Upper lobe of left lung (tissue), 4 donors: ENCODE results near the gene ITPR1.

ENCODE experiments used
- CTCF ChIP-seq, 6 experiments: fragments of 450-650 bp in 4 of 6; fragments of 200-600 bp in 2 of 6; sonication (generic) in 2 of 6; IDR thresholded peaks; one replicate each; pipeline ENCODE4 v1.5.1; 2016 to 2019; ENCODE audit warnings: antibody characterized with exemption in 6 of 6
- POLR2A ChIP-seq, 4 donors: fragments of 450-650 bp; IDR thresholded peaks; one replicate each; pipeline ENCODE4 v1.5.1; 2016 to 2017; ENCODE audit warnings: antibody characterized with exemption in 4 of 4, mild to moderate bottlenecking in 2 of 4
- POLR2AphosphoS5 ChIP-seq, 2 donors: sonication (generic); formaldehyde crosslinking; IDR thresholded peaks; one replicate each; pipeline ENCODE4 v1.5.1; 2017; ENCODE audit warnings: antibody characterized with exemption in 2 of 2

- TF ChIP-seq CTCF (IDR thresholded peaks at IDR 0.05) (no peak), POLR2A (IDR thresholded peaks at IDR 0.05) (no peak), POLR2AphosphoS5 (IDR thresholded peaks at IDR 0.05) (no peak)
Measured at GRCh38 chr3:4614927-4615326, 121.8 kb downstream of the ITPR1 start.
